ENCODE measurements around the gene ANK2.

The ANK2 gene

DNA sequence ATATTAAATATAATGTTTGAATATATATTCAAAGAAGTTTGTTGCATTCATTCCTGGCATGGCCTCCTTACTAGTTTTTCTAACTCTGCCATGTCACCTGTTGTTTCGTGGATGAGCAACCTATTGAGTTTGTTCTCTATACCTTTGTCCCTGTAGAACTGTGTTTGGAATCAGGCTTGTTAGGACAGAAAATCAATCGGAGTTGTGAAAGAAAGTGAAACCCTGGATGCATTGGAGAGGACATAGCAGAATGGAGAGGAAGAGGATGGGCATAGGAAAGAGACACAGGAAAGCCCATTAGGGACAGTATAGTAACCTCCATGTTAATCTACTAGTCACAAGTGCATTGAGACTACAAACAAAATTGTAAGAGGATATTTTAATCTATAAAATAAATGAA, 31.2 kb downstream of the ANK2 start:
- H3K27me3 ChIP-seq (ENCODE audit: control insufficient read depth in 5 of 5, insufficient read depth in 4 of 5, low read length in 5 of 5): no peaks in the 10 kb centered on the region
- no peak overlapping the region for H3K4me3 ChIP-seq (ENCODE audit: low read depth in 1 of 5, low read length in 5 of 5)
- no peak overlapping the region for H3K9ac ChIP-seq (ENCODE audit: low read length in 5 of 5)
- no peaks in the 10 kb centered on the region for H3K4me1 ChIP-seq (ENCODE audit: control insufficient read depth in 5 of 5, insufficient read depth in 5 of 5, low read length in 5 of 5)
- H3K9me3 ChIP-seq (ENCODE audit: control insufficient read depth in 5 of 5, low read length in 5 of 5): no peaks in the 10 kb centered on the region
- no peak overlapping the region for H3K27ac ChIP-seq (ENCODE audit: low read depth, low read length)
- H3K36me3 ChIP-seq (ENCODE audit: control insufficient read depth in 5 of 5, insufficient read depth in 5 of 5, low read length in 5 of 5): no peaks in the 10 kb centered on the region

DNA sequence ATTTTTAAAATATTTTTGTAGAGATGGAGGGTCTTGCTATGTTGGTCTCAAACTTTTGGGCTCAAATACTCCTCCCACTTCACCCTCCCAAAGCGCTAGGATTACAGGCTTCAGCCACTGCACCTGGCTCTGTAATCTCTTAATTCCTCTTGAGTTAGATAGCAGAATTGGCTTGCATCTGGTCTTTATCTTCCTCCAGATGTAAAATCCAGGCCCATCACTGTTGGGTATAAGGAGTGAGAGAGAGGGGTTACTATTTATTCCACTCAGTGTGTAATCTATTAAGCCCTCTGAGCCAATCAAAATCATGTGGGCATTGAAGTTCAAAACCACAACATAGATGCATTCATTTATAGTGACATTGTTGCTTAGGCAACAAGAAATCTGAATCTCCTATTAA, 33.9 kb downstream of the ANK2 start:
- H3K4me3 ChIP-seq (ENCODE audit: low read depth in 1 of 5, low read length in 5 of 5): no peak overlapping the region
- H3K27ac ChIP-seq (ENCODE audit: low read depth, low read length): no peak overlapping the region
- H3K4me1 ChIP-seq (ENCODE audit: control insufficient read depth in 5 of 5, insufficient read depth in 5 of 5, low read length in 5 of 5): no peaks in the 10 kb centered on the region
- H3K36me3 ChIP-seq (ENCODE audit: control insufficient read depth in 5 of 5, insufficient read depth in 5 of 5, low read length in 5 of 5): no peaks in the 10 kb centered on the region
- no peak overlapping the region for H3K9ac ChIP-seq (ENCODE audit: low read length in 5 of 5)
- no peaks in the 10 kb centered on the region for H3K9me3 ChIP-seq (ENCODE audit: control insufficient read depth in 5 of 5, low read length in 5 of 5)
- H3K27me3 ChIP-seq (ENCODE audit: control insufficient read depth in 5 of 5, insufficient read depth in 4 of 5, low read length in 5 of 5): no peaks in the 10 kb centered on the region

DNA sequence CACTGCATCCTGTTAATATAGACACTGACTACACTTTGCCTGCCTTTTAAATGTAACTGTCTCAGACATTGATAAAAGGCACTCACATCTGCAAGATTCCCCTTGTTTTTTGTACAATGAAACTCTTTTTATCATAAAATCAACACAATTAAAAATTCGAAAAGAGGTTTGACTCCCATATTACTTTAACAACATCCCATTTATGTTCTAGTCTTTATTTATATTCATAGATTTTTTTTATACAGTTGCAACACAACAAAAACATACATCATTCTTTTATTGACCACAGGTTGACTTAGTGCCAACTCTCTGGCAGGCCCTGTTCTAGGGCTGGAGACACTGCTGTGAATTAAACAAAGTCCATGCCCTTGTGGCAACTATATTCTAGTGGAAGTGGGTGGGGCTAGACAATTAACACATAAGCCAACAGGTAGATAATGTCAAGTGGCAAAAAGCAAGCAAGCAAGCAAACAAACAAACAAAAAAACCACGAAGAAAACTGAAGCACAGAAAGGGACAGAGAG, 36.8 kb downstream of the ANK2 start:
- Histone ChIP-seq H3K27ac (ENCODE audit: low read depth, low read length) (no peak overlapping the region), H3K4me1 (ENCODE audit: control insufficient read depth in 5 of 5, insufficient read depth in 5 of 5, low read length in 5 of 5) (no peaks in the 10 kb centered on the region), H3K27me3 (ENCODE audit: control insufficient read depth in 5 of 5, insufficient read depth in 4 of 5, low read length in 5 of 5) (no peaks in the 10 kb centered on the region), H3K4me3 (ENCODE audit: low read depth in 1 of 5, low read length in 5 of 5) (no peak overlapping the region), H3K9me3 (ENCODE audit: control insufficient read depth in 5 of 5, low read length in 5 of 5) (no peaks in the 10 kb centered on the region), H3K36me3 (ENCODE audit: control insufficient read depth in 5 of 5, insufficient read depth in 5 of 5, low read length in 5 of 5) (no peaks in the 10 kb centered on the region), H3K9ac (ENCODE audit: low read length in 5 of 5) (no peak overlapping the region)

DNA sequence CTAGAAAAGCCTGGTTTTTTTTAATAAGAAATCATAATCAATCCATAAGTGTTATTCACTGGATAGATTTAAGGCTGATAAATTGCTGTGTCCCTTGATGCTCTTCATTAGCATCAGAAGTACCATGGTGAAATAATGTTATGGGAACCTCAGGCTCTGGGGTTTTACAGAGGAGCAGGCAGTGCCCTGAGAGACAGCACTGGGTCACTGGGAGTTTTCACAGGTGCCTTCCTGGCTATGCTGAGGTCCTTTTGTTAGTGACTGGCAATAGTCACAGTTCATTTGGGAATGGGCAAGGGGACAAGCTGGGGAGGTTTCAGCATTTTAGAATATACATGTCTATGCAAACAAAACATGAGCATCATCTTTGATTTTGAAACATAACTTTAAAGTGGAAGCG, 38.6 kb downstream of the ANK2 start:
- H3K4me1 ChIP-seq (ENCODE audit: control insufficient read depth in 5 of 5, insufficient read depth in 5 of 5, low read length in 5 of 5): no peaks in the 10 kb centered on the region
- no peaks in the 10 kb centered on the region for H3K36me3 ChIP-seq (ENCODE audit: control insufficient read depth in 5 of 5, insufficient read depth in 5 of 5, low read length in 5 of 5)
- H3K27me3 ChIP-seq (ENCODE audit: control insufficient read depth in 5 of 5, insufficient read depth in 4 of 5, low read length in 5 of 5): no peaks in the 10 kb centered on the region
- no peaks in the 10 kb centered on the region for H3K9me3 ChIP-seq (ENCODE audit: control insufficient read depth in 5 of 5, low read length in 5 of 5)
- H3K4me3 ChIP-seq (ENCODE audit: low read depth in 1 of 5, low read length in 5 of 5): no peak overlapping the region
- H3K27ac ChIP-seq (ENCODE audit: low read depth, low read length): no peak overlapping the region
- H3K9ac ChIP-seq (ENCODE audit: low read length in 5 of 5): no peak overlapping the region

DNA sequence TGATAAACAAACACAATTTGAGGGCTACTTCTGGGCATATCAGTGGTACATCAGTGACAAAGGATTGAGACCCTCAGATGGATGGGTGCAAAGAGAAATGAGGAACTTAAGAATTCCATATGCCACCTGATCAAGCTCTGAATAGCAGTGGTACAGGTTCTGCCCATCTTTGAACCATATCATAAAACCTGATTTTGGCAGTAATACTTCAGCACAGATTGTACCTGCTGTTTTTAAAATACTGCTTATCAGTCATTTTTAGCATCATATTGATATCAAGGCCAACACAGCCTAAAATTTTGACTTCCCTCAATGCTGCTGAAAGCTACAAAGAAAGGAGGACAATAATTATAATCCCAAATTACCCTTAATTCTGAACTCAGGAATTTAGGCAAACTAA, 41.5 kb downstream of the ANK2 start:
- Histone ChIP-seq H3K36me3 (ENCODE audit: control insufficient read depth in 5 of 5, insufficient read depth in 5 of 5, low read length in 5 of 5) (no peaks in the 10 kb centered on the region), H3K9ac (ENCODE audit: low read length in 5 of 5) (no peak overlapping the region), H3K9me3 (ENCODE audit: control insufficient read depth in 5 of 5, low read length in 5 of 5) (no peaks in the 10 kb centered on the region), H3K4me3 (ENCODE audit: low read depth in 1 of 5, low read length in 5 of 5) (no peak overlapping the region), H3K27ac (ENCODE audit: low read depth, low read length) (no peak overlapping the region), H3K4me1 (ENCODE audit: control insufficient read depth in 5 of 5, insufficient read depth in 5 of 5, low read length in 5 of 5) (no peaks in the 10 kb centered on the region), H3K27me3 (ENCODE audit: control insufficient read depth in 5 of 5, insufficient read depth in 4 of 5, low read length in 5 of 5) (no peaks in the 10 kb centered on the region)

DNA sequence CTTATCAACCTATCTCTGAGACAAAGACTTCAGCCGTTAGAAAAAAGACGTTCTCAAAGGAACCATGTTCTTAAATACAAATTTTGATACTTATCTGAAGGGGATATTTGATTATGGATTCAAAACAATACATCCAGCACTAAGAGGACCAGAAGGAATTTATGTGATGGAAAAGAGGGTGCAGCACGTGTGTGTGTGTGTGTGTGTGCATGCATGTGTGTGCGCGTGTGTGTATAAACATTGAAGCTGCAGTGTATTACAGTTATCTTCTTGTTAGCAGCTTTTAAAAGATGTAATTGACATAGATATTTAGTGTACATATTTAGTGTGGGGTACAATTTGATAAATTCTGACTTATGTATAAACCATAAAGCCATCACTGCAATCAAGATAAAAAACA, 44.9 kb downstream of the ANK2 start:
- H3K36me3 ChIP-seq (ENCODE audit: control insufficient read depth in 5 of 5, insufficient read depth in 5 of 5, low read length in 5 of 5): no peaks in the 10 kb centered on the region

DNA sequence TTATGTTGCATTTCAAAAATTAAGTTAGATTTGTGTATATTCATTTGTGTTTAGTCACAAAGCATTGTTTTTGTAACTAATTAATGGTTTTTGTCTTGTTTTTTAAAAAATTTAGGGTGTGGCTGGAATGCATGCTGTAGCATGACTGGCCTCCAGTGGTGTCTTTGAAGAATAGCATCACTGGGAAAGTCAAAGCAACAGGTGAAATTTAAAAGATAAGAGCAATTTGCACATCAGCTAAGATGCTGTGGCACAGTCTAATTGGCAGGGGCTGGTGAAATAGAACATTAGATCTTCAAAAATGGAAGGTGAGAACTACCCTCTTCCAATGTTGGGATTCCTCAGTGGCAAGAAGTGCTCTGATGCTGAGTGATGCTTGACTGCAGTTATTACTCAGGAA, 45.3 kb downstream of the ANK2 start:
- no peak overlapping the region for H3K9ac ChIP-seq (ENCODE audit: low read length in 5 of 5)
- no peaks in the 10 kb centered on the region for H3K36me3 ChIP-seq (ENCODE audit: control insufficient read depth in 5 of 5, insufficient read depth in 5 of 5, low read length in 5 of 5)
- no peaks in the 10 kb centered on the region for H3K27me3 ChIP-seq (ENCODE audit: control insufficient read depth in 5 of 5, insufficient read depth in 4 of 5, low read length in 5 of 5)
- no peak overlapping the region for H3K27ac ChIP-seq (ENCODE audit: low read depth, low read length)
- H3K4me3 ChIP-seq (ENCODE audit: low read depth in 1 of 5, low read length in 5 of 5): no peak overlapping the region
- no peaks in the 10 kb centered on the region for H3K9me3 ChIP-seq (ENCODE audit: control insufficient read depth in 5 of 5, low read length in 5 of 5)
- H3K4me1 ChIP-seq (ENCODE audit: control insufficient read depth in 5 of 5, insufficient read depth in 5 of 5, low read length in 5 of 5): no peaks in the 10 kb centered on the region

More for the DNA sequence above, 44.9 kb downstream of the ANK2 start:
- Histone ChIP-seq H3K4me3 (ENCODE audit: low read depth in 1 of 5, low read length in 5 of 5) (no peak overlapping the region), H3K4me1 (ENCODE audit: control insufficient read depth in 5 of 5, insufficient read depth in 5 of 5, low read length in 5 of 5) (no peaks in the 10 kb centered on the region), H3K27ac (ENCODE audit: low read depth, low read length) (no peak overlapping the region), H3K27me3 (ENCODE audit: control insufficient read depth in 5 of 5, insufficient read depth in 4 of 5, low read length in 5 of 5) (no peaks in the 10 kb centered on the region), H3K9ac (ENCODE audit: low read length in 5 of 5) (no peak overlapping the region), H3K9me3 (ENCODE audit: control insufficient read depth in 5 of 5, low read length in 5 of 5) (no peaks in the 10 kb centered on the region)

DNA sequence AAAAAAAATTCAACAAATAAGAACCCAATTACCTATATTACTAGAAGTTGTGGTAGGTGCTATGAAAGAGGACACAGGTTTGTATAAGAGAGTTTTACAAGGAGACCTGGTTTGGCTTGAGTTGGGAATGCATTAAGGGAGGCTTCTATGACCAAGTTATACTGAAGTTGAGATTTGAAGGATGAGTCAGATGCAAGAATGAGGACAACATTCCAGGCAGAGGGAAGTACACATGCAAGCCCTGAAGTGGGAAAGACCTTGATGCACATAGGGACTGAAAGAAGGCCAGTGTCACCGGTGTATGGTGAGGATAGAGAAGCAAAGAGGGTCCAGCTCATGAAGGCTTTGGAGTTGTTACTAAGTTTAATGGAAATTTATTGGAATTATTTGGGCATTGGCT, 52.2 kb downstream of the ANK2 start:
- no peaks in the 10 kb centered on the region for H3K27me3 ChIP-seq (ENCODE audit: control insufficient read depth in 5 of 5, insufficient read depth in 4 of 5, low read length in 5 of 5)
- no peaks in the 10 kb centered on the region for H3K9me3 ChIP-seq (ENCODE audit: control insufficient read depth in 5 of 5, low read length in 5 of 5)
- H3K9ac ChIP-seq (ENCODE audit: low read length in 5 of 5): no peak overlapping the region
- H3K4me1 ChIP-seq (ENCODE audit: control insufficient read depth in 5 of 5, insufficient read depth in 5 of 5, low read length in 5 of 5): no peaks in the 10 kb centered on the region
- no peak overlapping the region for H3K27ac ChIP-seq (ENCODE audit: low read depth, low read length)
- H3K36me3 ChIP-seq (ENCODE audit: control insufficient read depth in 5 of 5, insufficient read depth in 5 of 5, low read length in 5 of 5): no peaks in the 10 kb centered on the region
- no peak overlapping the region for H3K4me3 ChIP-seq (ENCODE audit: low read depth in 1 of 5, low read length in 5 of 5)

DNA sequence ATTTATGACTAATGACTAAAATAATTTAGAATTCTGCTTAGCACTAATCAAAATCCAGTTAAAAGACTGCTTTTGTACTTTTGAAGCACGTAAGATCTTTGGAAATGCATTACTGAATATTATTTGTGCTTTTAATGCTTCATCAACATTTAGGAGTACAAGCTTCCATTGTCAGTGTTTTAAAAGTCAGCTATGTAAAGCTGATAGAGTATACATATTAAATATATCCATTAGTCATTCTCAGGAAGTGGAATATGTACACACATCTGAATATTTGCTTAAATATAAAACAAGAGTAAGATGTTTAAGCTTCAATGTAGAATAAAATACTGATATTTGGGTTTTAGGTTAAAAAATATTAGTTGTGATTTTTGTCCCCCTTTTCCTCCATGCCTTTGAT, 54.1 kb downstream of the ANK2 start:
- Histone ChIP-seq H3K36me3 (ENCODE audit: control insufficient read depth in 5 of 5, insufficient read depth in 5 of 5, low read length in 5 of 5) (no peaks in the 10 kb centered on the region), H3K9me3 (ENCODE audit: control insufficient read depth in 5 of 5, low read length in 5 of 5) (no peaks in the 10 kb centered on the region), H3K4me1 (ENCODE audit: control insufficient read depth in 5 of 5, insufficient read depth in 5 of 5, low read length in 5 of 5) (no peaks in the 10 kb centered on the region), H3K27me3 (ENCODE audit: control insufficient read depth in 5 of 5, insufficient read depth in 4 of 5, low read length in 5 of 5) (no peaks in the 10 kb centered on the region), H3K4me3 (ENCODE audit: low read depth in 1 of 5, low read length in 5 of 5) (no peak overlapping the region), H3K9ac (ENCODE audit: low read length in 5 of 5) (no peak overlapping the region), H3K27ac (ENCODE audit: low read depth, low read length) (no peak overlapping the region)

DNA sequence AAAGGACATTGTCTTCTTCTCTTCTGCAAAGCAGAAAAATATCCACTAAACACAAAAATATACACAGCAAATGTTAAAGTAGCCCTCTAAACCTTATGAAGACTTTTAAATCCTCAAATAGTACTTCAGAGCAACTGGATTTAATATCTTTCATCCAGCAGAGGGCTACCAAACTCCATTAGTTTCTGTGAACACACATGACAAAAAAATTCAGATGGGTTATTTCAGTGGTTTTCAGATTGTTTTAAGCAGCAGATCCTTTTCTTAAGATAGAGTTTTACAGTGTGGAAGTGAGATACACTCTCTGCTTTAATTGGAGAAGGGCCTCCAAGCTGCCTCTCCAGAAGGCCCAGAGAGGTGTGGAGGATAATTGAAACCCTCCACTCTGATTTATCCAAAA, 56.7 kb downstream of the ANK2 start:
- Histone ChIP-seq H3K9me3 (ENCODE audit: control insufficient read depth in 5 of 5, low read length in 5 of 5) (no peaks in the 10 kb centered on the region), H3K4me1 (ENCODE audit: control insufficient read depth in 5 of 5, insufficient read depth in 5 of 5, low read length in 5 of 5) (no peaks in the 10 kb centered on the region), H3K27ac (ENCODE audit: low read depth, low read length) (no peak overlapping the region), H3K4me3 (ENCODE audit: low read depth in 1 of 5, low read length in 5 of 5) (no peak overlapping the region), H3K9ac (ENCODE audit: low read length in 5 of 5) (no peak overlapping the region), H3K27me3 (ENCODE audit: control insufficient read depth in 5 of 5, insufficient read depth in 4 of 5, low read length in 5 of 5) (no peaks in the 10 kb centered on the region), H3K36me3 (ENCODE audit: control insufficient read depth in 5 of 5, insufficient read depth in 5 of 5, low read length in 5 of 5) (no peaks in the 10 kb centered on the region)

DNA sequence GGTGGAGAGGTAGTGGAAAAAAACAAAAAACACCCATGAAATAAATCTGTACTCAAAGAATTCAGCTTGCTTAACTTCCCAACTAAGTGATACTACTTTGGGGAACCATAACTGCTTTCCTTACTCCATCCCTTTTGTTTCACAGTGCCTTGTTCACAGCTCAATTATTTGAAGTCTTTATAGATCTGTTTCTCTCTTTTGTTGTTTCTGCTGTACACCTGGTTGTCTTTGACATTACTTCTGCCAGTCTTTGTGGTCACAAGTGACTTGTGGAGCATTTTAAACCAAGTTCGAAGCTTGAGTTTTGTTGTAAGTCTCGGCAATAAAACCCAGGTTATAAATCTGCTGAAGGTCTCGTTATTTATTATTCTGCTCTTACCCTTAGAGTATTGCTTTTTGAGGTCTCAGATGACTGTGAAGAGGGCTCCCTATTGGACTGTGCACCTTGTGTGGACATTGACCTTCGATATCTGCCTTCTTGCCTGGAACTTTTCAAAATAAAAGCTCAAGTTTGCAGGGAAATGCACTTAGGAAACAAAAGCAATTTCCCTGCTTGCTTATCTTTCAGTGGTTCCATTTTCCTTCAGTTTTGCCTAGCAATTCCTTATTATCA, 59.8 kb downstream of the ANK2 start:
- H3K27me3 ChIP-seq (ENCODE audit: control insufficient read depth in 5 of 5, insufficient read depth in 4 of 5, low read length in 5 of 5): no peaks in the 10 kb centered on the region
- no peaks in the 10 kb centered on the region for H3K4me1 ChIP-seq (ENCODE audit: control insufficient read depth in 5 of 5, insufficient read depth in 5 of 5, low read length in 5 of 5)
- no peak overlapping the region for H3K4me3 ChIP-seq (ENCODE audit: low read depth in 1 of 5, low read length in 5 of 5)
- H3K36me3 ChIP-seq (ENCODE audit: control insufficient read depth in 5 of 5, insufficient read depth in 5 of 5, low read length in 5 of 5): no peaks in the 10 kb centered on the region
- H3K27ac ChIP-seq (ENCODE audit: low read depth, low read length): no peak overlapping the region
- no peaks in the 10 kb centered on the region for H3K9me3 ChIP-seq (ENCODE audit: control insufficient read depth in 5 of 5, low read length in 5 of 5)
- no peak overlapping the region for H3K9ac ChIP-seq (ENCODE audit: low read length in 5 of 5)

Measured in subcutaneous abdominal adipose tissue (tissue), 5 donors.